GM12864 (cell line): ENCODE measurements around the gene AKAP9.
A peak's percentile ranks its signal among the peaks of the same experiment; 100 is the strongest.

ENCODE experiments used
- DNase-seq: peaks from one replicate; pipeline ENCODE4 v3.0.0-alpha.2; 2011; ENCODE audit warnings: low read depth
- H3K4me3 ChIP-seq: 2 replicates; pipeline ENCODE4 v1.5.1; 2011; ENCODE audit warnings: mild to moderate bottlenecking, low read depth, low read length, control low read depth
- TF ChIP-seq, protein P1 (sequence below): IDR thresholded peaks from 2 replicates; pipeline ENCODE4 v1.5.1; 2011; ENCODE audit warnings: low read depth, mild to moderate bottlenecking, moderate library complexity, low read length, control low read depth, inconsistent platforms; ENCODE audit errors: missing control alignments

AKAP9 gene

DNA sequence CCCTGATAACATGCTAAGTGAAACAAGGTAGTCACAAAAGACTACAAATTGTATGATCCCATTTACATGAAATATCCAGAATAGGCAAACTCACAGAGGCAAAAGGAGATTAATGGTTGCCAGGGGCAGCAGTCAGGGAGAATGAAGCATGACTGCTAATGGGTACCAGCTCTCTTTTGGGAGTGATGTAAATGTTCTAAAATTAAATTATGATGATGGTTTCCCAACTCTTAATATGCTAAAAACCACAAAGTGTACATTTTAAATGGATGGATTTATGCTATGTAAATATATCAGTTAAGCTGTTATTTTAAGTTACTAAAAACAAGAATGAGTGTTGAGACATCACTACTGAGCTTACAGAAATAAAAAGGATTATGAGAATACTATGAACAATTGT, 181.0 kb downstream of the AKAP9 start:
- DNase-seq: no peak
- TF ChIP-seq, protein P1, sequence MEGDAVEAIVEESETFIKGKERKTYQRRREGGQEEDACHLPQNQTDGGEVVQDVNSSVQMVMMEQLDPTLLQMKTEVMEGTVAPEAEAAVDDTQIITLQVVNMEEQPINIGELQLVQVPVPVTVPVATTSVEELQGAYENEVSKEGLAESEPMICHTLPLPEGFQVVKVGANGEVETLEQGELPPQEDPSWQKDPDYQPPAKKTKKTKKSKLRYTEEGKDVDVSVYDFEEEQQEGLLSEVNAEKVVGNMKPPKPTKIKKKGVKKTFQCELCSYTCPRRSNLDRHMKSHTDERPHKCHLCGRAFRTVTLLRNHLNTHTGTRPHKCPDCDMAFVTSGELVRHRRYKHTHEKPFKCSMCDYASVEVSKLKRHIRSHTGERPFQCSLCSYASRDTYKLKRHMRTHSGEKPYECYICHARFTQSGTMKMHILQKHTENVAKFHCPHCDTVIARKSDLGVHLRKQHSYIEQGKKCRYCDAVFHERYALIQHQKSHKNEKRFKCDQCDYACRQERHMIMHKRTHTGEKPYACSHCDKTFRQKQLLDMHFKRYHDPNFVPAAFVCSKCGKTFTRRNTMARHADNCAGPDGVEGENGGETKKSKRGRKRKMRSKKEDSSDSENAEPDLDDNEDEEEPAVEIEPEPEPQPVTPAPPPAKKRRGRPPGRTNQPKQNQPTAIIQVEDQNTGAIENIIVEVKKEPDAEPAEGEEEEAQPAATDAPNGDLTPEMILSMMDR: no peak
- no peak overlapping the region for H3K4me3 ChIP-seq

DNA sequence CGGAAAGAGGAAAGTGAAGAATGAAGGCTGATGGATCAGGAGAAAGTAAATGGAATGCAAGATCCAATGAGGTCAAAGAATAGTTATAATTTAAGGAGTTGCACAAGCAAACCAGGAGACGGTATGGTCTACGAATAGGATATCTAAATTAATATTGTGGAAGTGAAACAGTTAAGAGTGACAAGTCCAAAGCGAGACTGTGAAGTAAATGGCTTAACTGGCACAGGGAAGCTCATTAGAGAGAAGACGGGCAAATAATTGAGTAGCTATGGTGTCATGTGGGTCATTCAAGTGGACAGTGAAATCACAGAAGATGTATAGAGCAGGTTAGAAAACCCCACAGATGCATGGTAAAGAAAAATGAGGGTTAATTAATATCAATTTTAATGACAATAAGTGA, 190.4 kb downstream of the AKAP9 start:
- TF ChIP-seq, protein P1: no peak
- DNase-seq: no peak
- peak overlapping the region; percentile 1; the same call in 1 of the 2 replicates for H3K4me3 ChIP-seq

DNA sequence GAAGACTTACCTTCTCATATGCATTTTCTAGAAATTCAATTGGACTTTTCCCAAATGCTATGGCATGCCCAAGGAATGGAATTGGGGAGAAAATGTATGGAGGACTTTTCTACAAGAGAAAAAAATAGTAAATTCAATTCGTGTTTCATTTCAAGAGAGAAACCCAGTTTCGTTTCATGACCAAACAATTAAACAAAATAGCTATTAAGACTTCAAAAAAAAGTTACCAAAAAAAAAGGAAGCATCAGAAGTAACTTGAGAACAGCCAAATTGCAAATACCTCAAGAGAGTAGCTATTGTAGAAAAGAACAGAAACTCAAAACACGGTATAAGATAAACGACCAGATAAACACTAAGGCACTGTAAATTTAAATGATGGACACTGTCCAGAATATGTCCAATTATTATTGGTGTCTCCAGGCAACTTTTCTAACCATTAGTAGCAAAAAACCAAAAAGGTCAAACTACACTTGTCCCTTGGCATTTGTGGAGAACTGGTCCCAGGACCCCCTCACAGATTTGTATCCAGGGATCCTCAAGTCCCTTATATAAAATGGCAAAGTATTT, 191.2 kb downstream of the AKAP9 start:
- TF ChIP-seq, protein P1: no peak
- peak overlapping the region; percentile 30; the same call in 1 of the 2 replicates for H3K4me3 ChIP-seq
- no peak for DNase-seq

DNA sequence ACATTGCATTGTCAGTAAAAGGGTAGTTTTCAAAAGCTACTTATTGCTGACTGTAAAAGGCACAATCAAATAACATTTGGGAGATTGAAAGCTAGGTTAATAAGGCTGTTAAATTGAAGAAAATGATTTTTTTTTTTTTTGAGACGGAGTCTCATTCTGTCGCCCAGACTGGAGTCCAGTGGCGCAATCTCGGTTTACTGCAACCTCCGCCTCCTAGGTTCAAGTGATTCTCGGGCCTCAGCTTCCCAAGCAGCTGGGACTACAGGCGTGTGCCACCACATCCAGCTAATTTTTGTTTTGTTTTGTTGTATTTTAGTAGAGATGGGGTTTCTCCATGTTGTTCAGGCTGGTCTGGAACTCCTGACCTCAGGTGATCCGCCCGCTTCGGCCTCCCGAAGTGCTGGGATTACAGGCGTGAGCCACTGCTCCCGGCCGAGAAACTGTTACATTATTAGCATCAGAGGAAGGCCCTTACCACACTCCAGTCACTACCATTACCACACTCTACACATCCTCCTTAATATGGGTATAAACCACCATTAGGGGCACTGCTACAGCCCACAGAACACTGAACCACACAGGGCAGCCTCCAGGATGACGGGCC, 192.6 kb downstream of the AKAP9 start:
- TF ChIP-seq, protein P1: no peak
- peak overlapping the region; percentile 91 for H3K4me3 ChIP-seq
- DNase-seq: no peak

DNA sequence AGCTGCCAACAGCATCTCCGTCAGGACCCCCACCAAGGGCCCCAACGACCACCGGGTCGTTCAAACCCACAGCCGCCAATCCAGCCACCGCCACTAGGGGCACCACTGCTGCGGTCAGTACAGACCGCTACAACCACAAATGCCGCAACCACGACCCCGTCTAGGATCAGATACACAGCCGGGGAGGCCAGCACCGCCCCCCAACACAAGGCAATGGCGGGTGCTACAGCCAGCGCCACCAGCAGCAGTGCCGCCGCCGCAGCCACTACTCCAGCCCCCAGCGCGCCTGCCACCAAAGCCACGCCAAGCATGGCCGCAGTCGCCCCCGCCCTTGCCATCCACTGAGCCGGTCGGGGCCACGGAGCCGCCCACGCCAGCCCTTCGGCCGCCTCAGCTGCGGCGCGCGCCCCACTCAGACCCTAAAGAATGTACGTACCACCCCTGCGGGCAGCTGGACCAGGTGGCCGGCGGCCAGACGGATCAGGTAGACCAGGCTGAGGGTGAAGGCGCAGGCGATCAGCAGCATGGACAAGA, 193.1 kb downstream of the AKAP9 start:
- TF ChIP-seq, protein P1: peak; percentile 88
- peak overlapping the region; percentile 91 for H3K4me3 ChIP-seq
- no peak for DNase-seq

DNA sequence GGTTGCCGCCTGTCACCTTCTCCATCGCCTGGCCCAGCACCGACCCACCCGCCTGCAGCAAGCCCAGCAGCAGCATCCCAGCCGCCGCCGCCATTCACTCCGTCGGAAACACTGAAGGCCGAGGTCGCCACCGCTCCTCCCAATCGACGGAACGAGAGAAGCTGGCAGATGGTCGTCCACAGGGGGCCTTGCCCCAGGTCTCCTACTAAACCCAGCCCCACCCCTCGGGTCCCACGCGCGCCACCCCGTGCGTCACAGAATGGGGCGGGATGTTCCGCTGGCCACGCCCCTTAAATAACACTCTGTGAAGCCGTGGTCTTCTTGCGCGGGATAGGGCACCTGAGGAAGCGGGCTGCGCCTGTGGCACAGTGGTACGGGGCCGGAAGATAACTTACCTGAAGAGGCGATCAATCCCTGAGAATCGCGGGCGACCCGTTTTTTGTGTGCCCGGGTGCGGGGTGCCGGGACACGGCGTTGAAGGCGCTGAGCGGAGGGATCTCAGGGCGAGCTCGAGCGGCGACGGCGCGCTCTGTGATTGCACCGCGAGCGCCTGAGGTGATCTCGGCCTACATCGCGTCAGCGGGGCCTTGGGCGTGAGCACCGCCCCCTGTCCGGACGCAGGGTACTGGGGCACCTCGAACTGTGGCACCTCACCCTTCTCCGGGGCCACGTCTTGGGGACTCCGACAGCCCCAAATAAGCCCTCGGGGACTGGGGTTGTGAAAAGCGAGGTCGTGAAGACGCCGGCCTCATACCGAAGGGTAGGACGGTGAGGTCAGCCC, 193.8 kb downstream of the AKAP9 start, which contains the start of gene CYP51A1:
Gene CYP51A1 (minus strand): TSS at position 207 of the 781 bp plus-strand sequence. CDS start 113 bp downstream, at position 94.
- peak within 1 kb of the TSS; percentile 91 for H3K4me3 ChIP-seq

More for the DNA sequence above, 193.8 kb downstream of the AKAP9 start, which contains the start of gene CYP51A1:
- DNase-seq: peak; percentile 80
- TF ChIP-seq, protein P1: no peak
